Measurements from ENCODE around the gene TCOF1.

- TF ChIP-seq POLR2A (IDR thresholded peaks at IDR 0.05), result no peak
- no peak for TF ChIP-seq CTCF (IDR thresholded peaks at IDR 0.05)
Measured at GRCh38 chr5:150363185-150363584, 5.7 kb downstream of the TCOF1 start.
